HG02610 (cell line): ENCODE data around the gene HDAC1.
"Not testable (repeated sequence)": the region's sequence is repeated elsewhere in the genome, so short reads cannot be mapped to it uniquely, and the experiment has no call there.

Source experiments
- ATAC-seq: cut with Tn5 transposase; IDR thresholded peaks from one replicate; pipeline ENCODE4 v1.9.1; 2021; ENCODE audit warnings: mild to moderate bottlenecking, moderate library complexity; ENCODE audit not compliant: unreplicated experiment

HDAC1 gene

DNA sequence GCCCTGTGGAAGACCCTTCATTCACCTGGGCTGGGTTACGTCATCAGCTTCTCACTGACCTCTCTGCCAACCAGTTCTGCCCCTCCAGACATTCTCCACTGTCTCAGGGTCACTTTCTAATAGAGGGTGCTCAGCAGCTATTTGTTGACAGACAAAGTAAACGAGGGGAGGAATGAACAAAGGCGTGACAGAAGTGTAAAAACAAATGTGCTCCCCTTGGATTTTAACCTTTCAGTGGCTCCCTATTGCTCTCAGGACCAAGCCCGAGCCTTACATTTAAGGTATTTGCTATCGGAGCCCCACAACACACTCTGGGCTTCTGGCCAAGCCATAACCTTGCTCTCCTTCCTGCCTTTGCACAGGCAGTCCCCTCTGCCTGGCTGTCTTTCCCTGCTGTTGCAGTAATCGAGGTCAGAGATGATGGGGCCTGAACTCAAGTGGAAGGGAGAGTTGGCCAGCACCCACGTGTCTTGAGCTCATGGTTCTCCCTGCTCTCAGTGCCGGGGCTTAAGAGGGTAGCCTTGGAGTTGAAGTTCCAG, 53.5 kb downstream of the HDAC1 start:
- ATAC-seq = no peak

DNA sequence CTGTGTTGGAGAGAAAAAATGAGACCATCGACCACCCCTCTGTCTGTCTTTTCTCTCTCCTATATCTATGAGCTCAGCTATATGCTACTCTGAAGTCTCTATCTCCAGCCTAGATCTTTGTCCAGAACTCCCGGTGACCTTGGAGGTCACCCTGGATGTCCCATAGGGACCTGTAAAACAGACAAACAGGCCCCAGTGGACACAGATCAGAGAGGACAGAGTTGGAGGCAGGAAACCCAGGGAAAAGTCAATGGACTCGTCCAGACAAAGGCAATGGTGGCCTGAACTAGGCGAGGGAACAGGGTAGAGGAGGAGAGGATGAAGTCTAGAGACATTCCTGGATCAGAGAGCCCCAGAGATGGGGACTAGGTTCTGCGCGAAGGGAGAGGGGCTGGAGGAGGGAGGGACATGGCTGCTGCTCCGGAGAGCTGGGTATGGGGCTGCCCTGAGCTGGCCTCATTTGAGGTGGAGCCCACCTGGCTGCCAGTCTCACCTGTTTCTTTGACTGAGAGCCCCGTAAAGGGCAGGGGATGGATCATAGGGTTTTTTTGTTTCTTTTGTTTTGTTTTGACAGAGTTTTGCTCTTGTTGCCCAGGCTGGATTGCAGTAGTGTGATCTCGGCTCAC, 54.8 kb downstream of the HDAC1 start:
- ATAC-seq = no peak

DNA sequence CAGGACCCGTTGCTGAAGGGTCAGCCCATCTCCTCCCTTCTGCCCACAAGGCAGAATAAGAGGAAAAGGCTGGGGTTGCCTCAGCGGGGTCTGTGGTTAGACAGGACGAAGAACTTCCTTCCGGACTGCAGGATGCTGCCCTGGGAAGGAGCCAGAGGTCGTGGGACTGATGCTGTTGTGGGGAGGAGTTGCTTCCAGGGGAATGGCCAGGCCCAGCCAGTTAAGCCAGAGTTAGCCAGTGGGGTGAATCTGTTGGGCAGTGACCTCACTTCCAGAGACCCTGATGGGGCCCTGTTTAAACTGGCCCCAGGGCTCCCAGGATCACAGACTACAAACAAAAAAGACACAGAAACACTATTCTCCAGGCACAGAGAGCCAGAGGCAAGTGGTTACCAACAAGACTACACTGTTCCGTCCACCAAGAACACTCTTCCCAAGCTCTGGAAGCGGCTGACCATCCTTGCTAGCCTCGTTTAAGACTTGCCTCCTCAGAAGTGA, 57.4 kb downstream of the HDAC1 start:
- no peak for ATAC-seq

DNA sequence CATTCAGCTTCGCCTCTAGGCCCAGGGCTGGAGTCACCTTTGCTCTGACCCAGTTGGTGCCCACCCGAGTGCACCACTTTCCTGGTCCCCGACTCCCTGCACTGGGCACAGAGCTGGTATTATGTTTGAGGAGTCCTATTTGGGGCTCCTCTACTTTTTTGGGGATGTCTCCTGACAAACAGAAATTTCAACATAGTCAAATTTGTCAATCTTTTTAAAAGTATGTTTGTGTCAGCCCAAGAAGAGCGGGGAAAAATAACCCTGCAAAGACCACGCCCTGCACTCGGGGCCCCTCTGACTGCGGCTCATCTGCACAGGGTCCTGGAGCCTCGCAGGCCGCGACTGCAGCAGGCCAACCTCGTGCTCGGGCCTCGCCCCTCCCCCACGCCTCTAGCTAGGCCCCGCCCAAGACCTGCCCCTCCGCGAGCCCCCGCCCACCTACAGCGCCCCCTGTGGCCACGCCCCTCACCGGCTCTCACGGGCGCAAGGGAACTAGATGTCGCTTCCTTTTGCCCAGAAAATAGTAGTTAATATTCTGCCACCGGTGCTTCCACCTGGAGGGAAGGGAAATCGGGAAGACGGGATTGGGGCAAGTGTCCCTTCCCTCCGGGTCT, 59.0 kb downstream of the HDAC1 start:
- ATAC-seq = peak; percentile 24

DNA sequence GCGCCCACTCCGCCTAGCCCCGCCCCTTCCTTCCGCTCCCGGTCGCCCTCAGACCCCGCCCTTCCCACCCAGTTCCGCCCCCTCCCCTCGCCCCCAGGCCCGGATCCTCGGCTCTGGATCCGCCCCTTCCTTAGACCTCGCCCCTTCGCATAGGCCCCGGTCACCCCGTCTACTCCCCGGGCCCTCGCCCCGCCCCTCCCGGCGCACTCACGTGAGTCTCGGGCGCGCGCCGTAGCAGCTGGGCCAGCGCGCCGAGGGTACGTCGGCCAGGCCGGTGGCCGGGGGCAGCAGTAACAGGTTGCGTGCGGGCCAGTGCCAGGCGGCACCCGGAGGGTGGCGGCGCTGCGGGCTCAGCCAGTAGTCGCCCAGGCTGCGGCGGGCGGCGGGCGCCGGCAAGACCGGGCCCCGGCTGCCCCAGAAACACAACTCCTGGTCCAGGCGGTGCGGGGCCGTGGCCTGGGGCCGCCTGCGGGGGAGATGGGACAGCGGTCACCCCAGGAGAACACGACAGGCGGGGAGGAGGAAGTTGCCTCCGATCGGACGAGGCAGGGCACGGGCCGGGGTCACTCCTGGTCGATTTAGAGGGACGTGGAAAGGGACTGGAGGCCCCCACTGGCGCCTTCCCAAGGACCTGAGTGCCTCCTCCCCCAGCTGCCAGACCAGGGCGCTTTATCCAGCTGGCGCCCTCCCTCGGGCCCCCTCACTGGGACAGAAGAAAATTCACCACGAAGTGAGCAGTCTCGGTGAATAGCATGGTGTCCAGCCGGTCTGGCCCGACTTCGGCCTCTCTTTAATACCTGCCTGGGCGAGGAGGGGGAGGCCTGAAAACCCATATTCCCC, 59.7 kb downstream of the HDAC1 start:
- ATAC-seq = peak; percentile 89

DNA sequence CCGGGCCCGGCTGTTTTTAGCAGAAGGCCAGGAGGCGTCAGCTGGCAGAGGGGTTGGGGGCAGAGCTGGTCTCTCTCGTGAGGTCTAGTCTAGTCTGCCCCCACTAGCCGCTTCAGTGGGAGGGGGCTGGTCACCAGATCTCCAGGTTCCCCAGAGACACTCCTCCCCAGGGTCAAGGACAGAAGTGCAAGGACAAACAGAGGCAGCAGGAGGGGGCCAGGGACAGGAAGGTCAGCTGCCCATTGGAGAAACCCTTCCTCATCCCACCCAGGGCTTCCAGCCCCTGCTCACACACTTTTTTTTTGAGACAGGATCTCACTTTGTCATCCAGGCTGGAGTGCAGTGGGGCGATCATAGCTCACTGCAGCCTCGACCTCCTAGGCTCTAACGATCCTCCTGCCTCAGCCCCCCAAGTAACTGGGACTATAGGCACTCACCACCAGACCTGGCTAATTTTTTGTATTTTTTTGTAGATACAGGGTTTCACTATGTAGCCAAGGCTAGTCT, 60.4 kb downstream of the HDAC1 start:
- ATAC-seq = no peak

DNA sequence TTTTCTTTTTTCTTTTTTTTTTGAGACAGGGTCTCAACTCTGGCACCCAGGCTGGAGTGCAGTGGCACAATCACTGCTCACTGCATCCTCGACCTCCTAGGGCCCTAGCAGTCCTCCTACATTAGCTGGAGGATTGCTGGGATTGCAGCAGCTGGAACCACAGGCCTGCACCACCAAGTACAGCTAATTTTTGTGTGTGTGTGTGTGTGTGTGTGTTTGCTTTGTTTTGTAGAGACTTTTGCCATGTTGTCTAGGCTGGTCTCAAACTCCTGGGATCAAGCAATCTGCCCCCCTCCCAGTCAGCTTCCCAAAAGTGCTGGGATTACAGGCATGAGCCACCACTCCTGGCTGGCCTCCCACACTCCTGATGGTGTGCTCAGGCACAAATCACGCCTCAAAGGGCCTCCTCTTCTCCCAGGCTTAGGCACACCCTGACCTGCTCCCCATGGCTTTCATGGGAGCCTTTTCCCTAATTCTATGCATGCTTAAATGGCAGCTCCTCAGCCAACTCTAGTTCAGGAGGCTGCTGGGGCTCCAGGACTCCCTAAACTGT, 61.0 kb downstream of the HDAC1 start:
- no peak for ATAC-seq

DNA sequence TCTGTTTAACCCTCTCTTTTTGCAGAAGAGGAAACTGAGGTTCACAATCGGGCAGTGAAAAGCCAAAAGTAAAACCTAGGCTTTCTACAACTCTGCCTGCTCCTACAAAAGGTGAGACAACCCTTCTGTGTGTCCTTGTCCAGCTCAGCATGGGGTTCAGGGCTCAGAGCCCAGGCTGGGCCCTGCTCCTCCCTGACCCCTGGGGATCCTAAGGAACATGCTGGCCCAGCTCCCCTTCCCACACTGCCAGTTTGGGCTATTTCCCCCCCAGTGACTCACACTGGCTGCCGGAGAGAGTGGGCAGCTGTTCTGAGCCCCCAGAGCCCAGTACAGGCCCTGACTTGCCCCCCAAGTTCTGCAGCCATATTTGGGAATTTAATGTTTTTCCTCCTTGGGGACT, 61.5 kb downstream of the HDAC1 start:
- no peak for ATAC-seq

DNA sequence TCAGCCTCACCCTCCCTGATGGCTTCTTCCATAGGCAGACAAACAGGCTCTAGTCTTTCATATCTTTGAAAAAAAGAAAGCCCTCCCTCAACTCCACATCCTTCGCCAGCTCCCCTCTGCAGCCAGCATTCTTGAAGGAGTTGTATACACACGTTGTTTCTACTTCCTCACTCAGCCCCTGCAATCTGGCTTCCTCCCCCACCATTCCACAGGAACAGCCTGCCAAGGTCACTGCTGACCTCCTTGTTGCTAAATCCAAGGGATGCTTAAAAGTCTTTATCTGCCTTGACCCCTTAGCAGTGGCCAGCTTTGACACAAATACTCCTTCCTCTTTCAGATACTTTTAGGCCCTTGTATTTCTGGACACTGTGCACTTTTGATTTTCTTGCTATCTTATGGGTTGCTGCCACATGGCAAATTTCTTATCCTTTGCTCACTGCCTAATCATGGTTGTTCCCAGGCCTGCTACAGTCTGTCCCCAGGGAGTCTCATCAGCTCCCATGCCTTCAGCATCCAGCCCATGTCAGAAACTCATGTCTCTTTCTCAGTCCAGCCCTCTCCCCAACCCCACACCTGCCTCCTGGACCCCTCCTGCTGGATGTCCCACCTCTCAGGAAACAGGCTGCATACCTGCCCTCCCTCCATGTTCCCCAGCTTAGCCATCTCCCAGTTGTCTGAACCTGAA, 62.1 kb downstream of the HDAC1 start:
- no peak for ATAC-seq

DNA sequence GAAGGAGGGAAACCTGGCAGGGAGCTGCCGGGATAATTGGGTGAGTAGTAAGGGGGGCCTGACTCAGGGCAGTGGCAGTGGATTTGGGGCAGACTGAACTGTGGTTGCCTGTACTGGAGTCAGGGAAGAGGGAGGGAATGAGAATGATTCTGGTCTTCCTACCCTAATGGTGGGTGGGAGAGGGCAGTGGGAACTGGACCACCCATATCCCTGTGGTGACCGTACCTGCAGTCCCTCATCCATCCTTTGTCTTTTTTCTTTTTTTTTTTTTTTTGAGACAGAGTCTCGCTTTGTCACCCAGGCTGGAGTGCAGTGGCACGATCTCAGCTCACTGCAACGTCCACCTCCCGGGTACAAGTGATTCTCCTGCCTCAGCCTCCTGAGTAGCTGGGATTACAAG, 63.9 kb downstream of the HDAC1 start:
- not testable (repeated sequence) for ATAC-seq

DNA sequence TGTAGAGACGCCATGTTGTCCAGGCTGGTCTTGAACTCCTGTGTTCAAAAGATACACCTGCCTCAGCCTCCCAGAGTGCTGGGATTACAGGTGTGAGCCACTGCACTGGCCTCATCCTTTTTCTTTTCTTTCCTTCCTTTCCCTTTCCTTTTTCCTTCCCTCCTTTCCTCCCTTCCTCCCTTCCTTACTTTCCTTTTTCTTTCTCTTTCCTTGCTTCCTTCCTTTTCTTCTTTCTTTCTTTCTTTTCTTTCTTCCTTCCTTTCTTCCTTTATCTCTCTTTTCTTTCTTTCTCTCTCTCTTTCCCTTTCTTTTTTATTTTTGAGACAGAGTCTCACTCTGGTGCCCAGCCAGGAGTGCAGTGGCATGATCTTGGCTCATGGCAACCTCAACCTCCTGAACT, 64.6 kb downstream of the HDAC1 start:
- ATAC-seq = no peak

DNA sequence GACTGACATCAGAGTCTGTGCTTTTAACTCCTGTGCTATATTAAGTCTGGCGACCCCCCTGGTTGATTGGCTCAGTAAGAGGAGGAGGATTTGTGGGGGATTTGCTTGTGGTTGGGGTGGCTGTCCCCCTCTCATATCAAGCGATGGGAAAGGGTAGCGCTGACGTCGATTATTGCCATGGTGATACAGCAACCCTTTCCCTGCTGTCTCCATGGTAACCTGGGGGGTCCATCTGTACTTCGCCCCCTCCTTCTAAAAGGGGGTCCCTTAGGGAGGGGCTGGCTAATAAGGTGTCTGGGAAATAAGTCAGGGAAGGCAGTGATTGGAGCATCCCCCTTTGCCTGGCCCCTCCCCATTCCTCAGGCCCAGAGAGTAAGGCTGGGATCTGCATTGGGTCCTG, 65.7 kb downstream of the HDAC1 start:
- ATAC-seq = no peak

DNA sequence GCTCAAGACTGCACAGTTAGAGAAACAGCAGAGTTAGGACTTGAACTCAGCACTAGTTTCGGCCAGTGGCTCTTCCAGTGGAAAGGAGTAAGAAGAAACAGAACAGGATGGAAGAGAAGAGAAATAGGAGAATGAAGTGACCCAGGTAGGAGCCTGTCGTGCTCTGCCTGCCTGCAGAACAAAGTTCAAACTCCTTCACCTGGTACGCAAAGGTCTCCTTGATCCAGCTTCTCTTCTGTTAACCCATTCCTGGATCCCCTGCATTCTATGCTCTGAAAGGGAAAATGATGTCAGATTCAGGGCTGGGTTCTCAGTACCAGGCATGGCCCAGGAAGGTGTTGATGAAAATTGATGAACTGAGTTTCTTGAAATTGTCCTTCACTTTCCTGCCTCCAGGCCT, 66.6 kb downstream of the HDAC1 start:
- no peak for ATAC-seq

DNA sequence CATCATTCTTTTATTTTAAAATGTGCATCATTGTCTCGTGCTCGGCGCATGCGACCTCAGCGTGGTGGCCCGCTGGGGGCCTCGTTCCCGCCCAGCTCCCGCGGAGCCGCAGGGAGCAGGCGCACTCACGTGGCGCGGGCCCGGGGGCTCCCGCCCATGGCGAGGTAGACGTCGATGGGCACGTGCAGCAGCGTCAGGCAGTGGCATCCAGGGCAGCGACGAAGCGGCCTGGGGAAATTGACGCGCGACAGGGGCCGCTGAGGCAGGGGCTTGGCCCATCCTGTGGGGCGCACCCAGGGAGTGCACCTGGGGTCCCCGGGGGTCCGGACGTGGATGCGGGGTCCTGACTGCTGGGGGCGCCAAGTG, 69.4 kb downstream of the HDAC1 start:
- ATAC-seq = no peak

DNA sequence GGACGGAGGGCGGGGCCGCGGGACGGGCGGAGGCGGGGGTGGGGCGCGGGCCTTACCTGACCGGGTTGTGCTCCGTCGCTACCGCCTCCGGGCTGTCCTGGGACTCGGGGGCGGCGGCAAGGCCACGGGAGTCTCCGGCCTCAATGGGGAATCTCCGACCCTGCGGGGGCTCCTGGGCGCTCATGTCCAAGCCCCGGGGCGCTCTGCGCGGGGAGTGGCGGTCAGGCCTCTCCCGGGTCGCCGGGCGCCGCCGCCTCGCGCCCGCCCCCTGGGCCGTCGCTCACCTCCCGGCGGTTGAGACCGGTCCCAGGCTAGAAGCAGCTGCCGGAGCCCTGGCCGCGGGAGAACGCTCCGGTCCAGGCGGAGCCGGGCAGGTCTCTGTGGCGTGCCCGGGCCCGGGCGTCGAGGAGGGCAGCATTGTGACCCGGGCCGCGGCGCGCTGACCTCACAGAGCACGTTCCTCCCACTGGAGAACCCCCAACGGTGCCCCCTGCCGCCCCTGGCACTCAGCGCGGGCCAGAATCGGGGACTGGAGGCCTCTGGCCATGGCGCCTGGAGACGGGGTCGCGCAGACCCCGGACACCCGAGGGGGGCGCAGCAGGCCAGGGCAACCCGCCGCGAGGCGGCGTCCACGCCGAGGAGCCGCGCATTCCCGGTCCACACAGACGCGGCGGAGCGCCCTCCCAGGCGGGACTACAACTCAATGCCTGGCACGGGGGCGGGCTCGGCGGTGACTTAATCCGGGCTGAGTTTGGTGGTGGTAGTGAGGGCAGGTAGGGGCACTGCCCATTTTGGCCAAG, 70.0 kb downstream of the HDAC1 start:
- ATAC-seq = no peak

DNA sequence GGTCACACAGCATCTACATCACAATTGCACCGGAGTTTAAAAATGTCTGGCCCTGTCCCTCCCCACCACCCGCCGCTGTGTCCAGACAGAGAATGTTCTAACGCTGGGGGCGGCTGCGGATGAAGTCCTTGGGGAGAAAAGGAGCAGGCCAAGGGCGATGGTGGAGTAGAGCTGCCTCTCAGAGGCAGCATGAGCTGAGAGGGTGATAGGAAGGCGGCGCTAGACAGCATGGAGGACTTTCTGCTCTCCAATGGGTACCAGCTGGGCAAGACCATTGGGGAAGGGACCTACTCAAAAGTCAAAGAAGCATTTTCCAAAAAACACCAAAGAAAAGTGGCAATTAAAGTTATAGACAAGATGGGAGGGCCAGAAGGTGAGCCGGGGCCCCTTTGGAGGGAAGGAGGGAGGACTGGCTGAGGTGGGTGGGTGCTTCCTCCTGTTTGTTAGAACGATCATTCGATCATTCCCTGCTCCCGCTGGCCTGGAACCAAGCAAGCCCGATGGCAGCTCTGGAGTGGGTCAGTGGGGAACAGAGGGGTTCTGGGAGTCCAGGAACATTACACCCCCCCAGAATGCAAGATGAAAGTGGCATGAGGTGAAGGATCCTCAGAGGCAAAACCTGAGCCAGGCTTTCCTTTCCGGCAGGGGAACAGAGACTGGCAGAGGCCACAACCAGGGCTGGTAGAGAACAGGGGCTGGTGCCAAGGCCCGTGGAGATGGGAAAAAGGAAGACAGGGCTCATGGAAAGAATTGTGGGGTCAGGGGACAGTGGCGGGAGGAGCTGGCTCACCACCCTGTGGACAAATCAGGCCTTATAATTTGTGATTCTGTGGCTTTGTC, 70.8 kb downstream of the HDAC1 start, which contains the start of the genes FAM229A and TSSK3:
FAM229A (minus strand) TSS at position 12 of the 840 bp plus-strand sequence. CDS start 394 bp downstream, outside the sequence.
TSSK3 (plus strand) TSS at position 66 of the 840 bp plus-strand sequence; CDS start at position 229, 163 bp downstream.
- ATAC-seq = no peak

DNA sequence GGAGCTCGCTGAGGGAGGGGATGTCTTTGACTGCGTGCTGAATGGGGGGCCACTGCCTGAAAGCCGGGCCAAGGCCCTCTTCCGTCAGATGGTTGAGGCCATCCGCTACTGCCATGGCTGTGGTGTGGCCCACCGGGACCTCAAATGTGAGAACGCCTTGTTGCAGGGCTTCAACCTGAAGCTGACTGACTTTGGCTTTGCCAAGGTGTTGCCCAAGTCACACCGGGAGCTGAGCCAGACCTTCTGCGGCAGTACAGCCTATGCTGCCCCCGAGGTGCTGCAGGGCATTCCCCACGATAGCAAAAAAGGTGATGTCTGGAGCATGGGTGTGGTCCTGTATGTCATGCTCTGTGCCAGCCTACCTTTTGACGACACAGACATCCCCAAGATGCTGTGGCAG, 71.8 kb downstream of the HDAC1 start:
- ATAC-seq = no peak

DNA sequence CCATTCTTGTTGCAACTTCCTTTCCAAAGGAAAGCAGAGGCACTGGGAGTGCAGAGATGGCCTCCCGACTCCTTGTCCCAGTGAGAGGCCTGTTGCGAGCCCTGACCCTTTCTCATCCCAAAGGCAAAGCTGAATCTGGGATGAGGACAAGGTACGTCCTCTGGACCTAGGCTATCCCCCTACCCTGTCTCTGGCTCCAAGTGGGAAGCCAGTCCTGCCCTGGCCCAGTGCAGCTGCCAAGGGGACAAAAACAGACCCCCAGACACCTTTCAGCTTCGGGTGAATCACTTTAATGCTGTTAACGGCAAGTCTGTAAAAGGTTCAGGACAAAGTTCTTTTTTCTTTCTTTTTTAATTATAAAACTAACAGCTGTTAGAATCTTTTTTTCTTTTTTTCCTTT, 73.0 kb downstream of the HDAC1 start:
- no peak for ATAC-seq

DNA sequence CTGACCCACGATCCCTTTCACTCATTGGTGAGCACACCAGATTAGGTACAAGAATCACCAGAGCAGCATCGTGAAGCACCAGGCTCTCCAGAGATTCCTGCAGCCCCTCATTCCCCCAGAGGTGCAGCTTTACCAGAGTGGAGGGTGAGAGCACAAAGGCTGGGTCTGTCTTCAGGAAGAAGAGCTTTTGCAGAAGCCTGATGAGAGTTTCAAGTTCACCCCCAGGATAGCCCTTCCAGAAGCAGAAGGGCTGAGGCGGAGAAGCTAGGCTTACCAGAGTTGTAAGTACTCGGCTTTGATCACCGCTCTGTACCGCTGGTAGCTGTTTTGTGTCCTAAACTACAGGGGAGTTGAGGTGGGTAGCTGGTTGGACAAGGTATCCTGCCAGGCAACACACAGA, 73.6 kb downstream of the HDAC1 start:
- no peak for ATAC-seq
